ENCODE data around the gene CBFA2T2. TPM values are rescaled to one million over a fixed set of nuclear protein-coding genes. Genes with fewer than 3 reads are reported as not detected.
"Not testable (repeated sequence)": the region's sequence is repeated elsewhere in the genome, so short reads cannot be mapped to it uniquely, and the experiment has no call there.

Gene CBFA2T2
- total and polyA plus RNA-seq, 9 donors, result 9.4 to 29.8 (median 21.2) TPM

- Histone ChIP-seq H3K36me3 (no peaks in the 10 kb centered on the region), H3K9me3 (no peaks in the 10 kb centered on the region), H3K27ac (no peak overlapping the region), H3K27me3 (no peaks in the 10 kb centered on the region), H3K4me3 (no peak overlapping the region), H3K4me1 (ENCODE audit: insufficient read depth) (no peaks in the 10 kb centered on the region)
- TF ChIP-seq POLR2A (IDR thresholded peaks at IDR 0.05) (no peak), EP300 (IDR thresholded peaks at IDR 0.05) (no peak)
- TF ChIP-seq, protein P1, sequence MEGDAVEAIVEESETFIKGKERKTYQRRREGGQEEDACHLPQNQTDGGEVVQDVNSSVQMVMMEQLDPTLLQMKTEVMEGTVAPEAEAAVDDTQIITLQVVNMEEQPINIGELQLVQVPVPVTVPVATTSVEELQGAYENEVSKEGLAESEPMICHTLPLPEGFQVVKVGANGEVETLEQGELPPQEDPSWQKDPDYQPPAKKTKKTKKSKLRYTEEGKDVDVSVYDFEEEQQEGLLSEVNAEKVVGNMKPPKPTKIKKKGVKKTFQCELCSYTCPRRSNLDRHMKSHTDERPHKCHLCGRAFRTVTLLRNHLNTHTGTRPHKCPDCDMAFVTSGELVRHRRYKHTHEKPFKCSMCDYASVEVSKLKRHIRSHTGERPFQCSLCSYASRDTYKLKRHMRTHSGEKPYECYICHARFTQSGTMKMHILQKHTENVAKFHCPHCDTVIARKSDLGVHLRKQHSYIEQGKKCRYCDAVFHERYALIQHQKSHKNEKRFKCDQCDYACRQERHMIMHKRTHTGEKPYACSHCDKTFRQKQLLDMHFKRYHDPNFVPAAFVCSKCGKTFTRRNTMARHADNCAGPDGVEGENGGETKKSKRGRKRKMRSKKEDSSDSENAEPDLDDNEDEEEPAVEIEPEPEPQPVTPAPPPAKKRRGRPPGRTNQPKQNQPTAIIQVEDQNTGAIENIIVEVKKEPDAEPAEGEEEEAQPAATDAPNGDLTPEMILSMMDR (IDR thresholded peaks at IDR 0.05), result no peak
- intact Hi-C loops (cut with DNase I), result loop anchor here in 2 of 4 donors (5.0 kb wide), 2 partner anchors 184 to 194 kb away; no protein-coding TSS in a partner anchor
- WGBS, 3 donors, result 76 to 87% (median 82%) methylated on average over 7 of the region's 7 CpGs
- no peak for DNase-seq
These were observed 26.4 kb upstream of the CBFA2T2 start for GRCh38 chr20:33463332-33464101.

GRCh38 chr20:33464759-33465158, 25.1 kb upstream of the CBFA2T2 start:
- H3K9me3 ChIP-seq; H3K36me3 ChIP-seq; DNase-seq; H3K4me1 ChIP-seq (ENCODE audit: insufficient read depth); H3K27me3 ChIP-seq; H3K4me3 ChIP-seq; H3K27ac ChIP-seq: not testable (repeated sequence)
- intact Hi-C loops (cut with DNase I), result loop anchor here in 2 of 4 donors (5.0 kb wide), 2 partner anchors 183 to 193 kb away; no protein-coding TSS in a partner anchor
- WGBS, 3 donors, result 85 to 88% (median 86%) methylated on average over 8 of the region's 8 CpGs

- intact Hi-C loops (cut with DNase I), result no loop called here
- Histone ChIP-seq H3K27me3 (no peaks in the 10 kb centered on the region), H3K9me3 (no peaks in the 10 kb centered on the region), H3K36me3 (no peaks in the 10 kb centered on the region), H3K4me3 (no peak overlapping the region), H3K27ac (no peak overlapping the region), H3K4me1 (ENCODE audit: insufficient read depth) (no peaks in the 10 kb centered on the region)
- TF ChIP-seq EP300 (IDR thresholded peaks at IDR 0.05), result no peak
- no peak for TF ChIP-seq POLR2A (IDR thresholded peaks at IDR 0.05)
- TF ChIP-seq, protein P1 (IDR thresholded peaks at IDR 0.05), result no peak
- no peak for DNase-seq
- WGBS, 3 donors, result 63 to 72% (median 68%) methylated on average over 9 of the region's 9 CpGs
These were observed 24.2 kb upstream of the CBFA2T2 start for GRCh38 chr20:33465481-33466302.

- 84 to 90% (median 89%) methylated on average over 3 of the region's 3 CpGs for WGBS, 3 donors
- Histone ChIP-seq H3K27ac (no peak overlapping the region), H3K4me1 (ENCODE audit: insufficient read depth) (no peaks in the 10 kb centered on the region), H3K27me3 (no peaks in the 10 kb centered on the region), H3K36me3 (no peaks in the 10 kb centered on the region), H3K4me3 (no peak overlapping the region), H3K9me3 (no peaks in the 10 kb centered on the region)
- no peak for DNase-seq
- intact Hi-C loops (cut with DNase I), result no loop called here
- TF ChIP-seq POLR2A (IDR thresholded peaks at IDR 0.05) (no peak), EP300 (IDR thresholded peaks at IDR 0.05) (no peak)
- TF ChIP-seq, protein P1 (IDR thresholded peaks at IDR 0.05), result no peak
These were observed 23.6 kb upstream of the CBFA2T2 start for GRCh38 chr20:33466303-33466646.
